H1 (cell line): ENCODE results near the gene ASMTL. TPM values are rescaled to one million over a fixed set of nuclear protein-coding genes. Genes with fewer than 3 reads are reported as not detected.

ENCODE experiments used
- CTCF ChIA-PET: fragments of 300-600 bp; sonication (Branson Sonifier 250); formaldehyde crosslinking; loops from one replicate; lab custom pipeline; 2021; ENCODE audit not compliant: partially characterized antibody; lab: Charles Lee
- POLR2A ChIA-PET: fragments of 300-600 bp; sonication (Branson Sonifier 250); formaldehyde crosslinking; loops from one replicate; lab custom pipeline; 2021; ENCODE audit warnings: inconsistent platforms; ENCODE audit not compliant: partially characterized antibody; lab: Charles Lee
- DNase-seq, 2 experiments: peaks; one replicate each; pipeline versions ENCODE4 v3.0.0 to v3.0.0-alpha.2; 2010 to 2022; ENCODE audit warnings: low spot score in 2 of 2, low read depth in 1 of 2, mixed read lengths in 1 of 2
- FAIRE-seq: peaks from 2 replicates; lab custom pipeline; 2011; peaks lifted over from hg19 to GRCh38; lab: Jason Lieb, UNC
- H2AFZ ChIP-seq: 2 replicates; pipeline ENCODE4 v1.8.1; 2012; ENCODE audit warnings: low read length, inconsistent platforms
- H2AK5ac ChIP-seq: 2 replicates; pipeline ENCODE4 v1.6.1; 2013; ENCODE audit warnings: low read depth, low read length
- H2BK120ac ChIP-seq: replicated peaks from 2 replicates; pipeline ENCODE3; 2013; ENCODE audit warnings: low read depth, low read length, inconsistent platforms
- H2BK12ac ChIP-seq: 2 replicates; pipeline ENCODE4 v1.6.1; 2013; ENCODE audit warnings: low read depth, low read length
- H2BK15ac ChIP-seq: 2 replicates; pipeline ENCODE4 v1.6.1; 2013; ENCODE audit warnings: low read length
- H2BK20ac ChIP-seq: 2 replicates; pipeline ENCODE4 v1.6.1; 2013; ENCODE audit warnings: low read length
- H2BK5ac ChIP-seq: 2 replicates; pipeline ENCODE4 v1.6.1; 2013; ENCODE audit warnings: low read depth, low read length
- H3K14ac ChIP-seq: 2 replicates; pipeline ENCODE4 v1.6.1; 2013; ENCODE audit warnings: inconsistent platforms; ENCODE audit not compliant: insufficient read length
- H3K18ac ChIP-seq: 2 replicates; pipeline ENCODE4 v1.6.1; 2013; ENCODE audit warnings: low read length; ENCODE audit errors: extremely low read depth
- H3K23ac ChIP-seq: 2 replicates; pipeline ENCODE4 v1.6.1; 2013; ENCODE audit warnings: inconsistent platforms; ENCODE audit not compliant: insufficient read length
- H3K23me2 ChIP-seq: 2 replicates; pipeline ENCODE4 v1.6.1; 2013; ENCODE audit warnings: low read depth, low read length
- H3K27ac ChIP-seq: 2 replicates; pipeline ENCODE4 v1.6.1; 2011; ENCODE audit warnings: low read depth, low read length, inconsistent platforms
- H3K27me3 ChIP-seq, 4 experiments: replicated peaks in 1 of 4; 1 replicate in 1 of 4; 2 replicates in 3 of 4; pipeline versions ENCODE4 v1.6.1 to v1.8.1; 2011 to 2013; ENCODE audit warnings: low read length in 3 of 4, mild to moderate bottlenecking in 3 of 4, inconsistent platforms in 2 of 4, mixed read lengths in 2 of 4, moderate library complexity in 1 of 4; ENCODE audit not compliant: control insufficient read depth in 3 of 4, insufficient read depth in 3 of 4; ENCODE audit errors: extremely low read depth in 1 of 4
- H3K36me3 ChIP-seq, 4 experiments: 2 replicates each; pipeline versions ENCODE4 v1.6.1 to v1.8.1; 2011 to 2013; ENCODE audit warnings: mild to moderate bottlenecking in 4 of 4, low read length in 3 of 4, moderate library complexity in 2 of 4, control low read depth in 1 of 4, inconsistent platforms in 1 of 4; ENCODE audit not compliant: insufficient read depth in 4 of 4, control insufficient read depth in 2 of 4
- H3K4ac ChIP-seq: replicated peaks from 2 replicates; pipeline ENCODE3; 2013; ENCODE audit warnings: low read length, low read depth, mixed read lengths, inconsistent platforms; ENCODE audit not compliant: insufficient read length
- H3K4me1 ChIP-seq, 4 experiments: replicated peaks in 1 of 4; 1 replicate in 1 of 4; 2 replicates in 3 of 4; pipeline versions ENCODE4 v1.6.1 to v1.8.1; 2011 to 2013; ENCODE audit warnings: low read length in 3 of 4, inconsistent platforms in 2 of 4, mixed read lengths in 1 of 4; ENCODE audit not compliant: insufficient read depth in 4 of 4, control insufficient read depth in 3 of 4
- H3K4me2 ChIP-seq, 2 experiments: 2 replicates each; pipeline versions ENCODE4 v1.6.1 to v1.8.1; 2011 to 2013; ENCODE audit warnings: low read depth in 2 of 2, low read length in 2 of 2, control low read depth in 1 of 2, inconsistent platforms in 1 of 2, mild to moderate bottlenecking in 1 of 2; ENCODE audit not compliant: insufficient read depth in 1 of 2
- H3K4me3 ChIP-seq, 4 experiments: fragments of 200-600, 300-600 bp in 1 of 4; sonication (generic), shearing (Covaris generic), sonication (Bioruptor Twin) in 1 of 4; 2 replicates each; pipeline versions ENCODE4 v1.5.1 to v1.8.1; 2011 to 2016; ENCODE audit warnings: low read length in 4 of 4, low read depth in 3 of 4, control low read depth in 2 of 4, inconsistent platforms in 2 of 4, mild to moderate bottlenecking in 2 of 4, mixed read lengths in 1 of 4, moderate library complexity in 1 of 4; ENCODE audit not compliant: insufficient read depth in 2 of 4; ENCODE audit errors: extremely low read depth in 1 of 4
- H3K56ac ChIP-seq: replicated peaks from 2 replicates; pipeline ENCODE3; 2013; ENCODE audit warnings: low read depth, mild to moderate bottlenecking, mixed read lengths, low read length, inconsistent platforms; ENCODE audit not compliant: insufficient read length
- H3K79me1 ChIP-seq: 2 replicates; pipeline ENCODE4 v1.6.1; 2013; ENCODE audit warnings: low read depth, low read length, control low read depth
- H3K79me2 ChIP-seq, 2 experiments: 2 replicates each; pipeline versions ENCODE4 v1.6.1 to v1.8.1; 2012 to 2013; ENCODE audit warnings: low read length in 2 of 2, mild to moderate bottlenecking in 2 of 2, inconsistent platforms in 1 of 2; ENCODE audit not compliant: insufficient read depth in 2 of 2, control insufficient read depth in 1 of 2
- H3K9ac ChIP-seq, 4 experiments: replicated peaks in 1 of 4; 1 replicate in 1 of 4; 2 replicates in 3 of 4; pipeline versions ENCODE4 v1.6.1 to v1.8.1; 2011 to 2013; ENCODE audit warnings: low read depth in 3 of 4, low read length in 3 of 4, control low read depth in 2 of 4, mild to moderate bottlenecking in 2 of 4, moderate library complexity in 2 of 4, inconsistent platforms in 1 of 4; ENCODE audit errors: extremely low read depth in 1 of 4
- H3K9me3 ChIP-seq, 2 experiments: 2 replicates each; pipeline versions ENCODE4 v1.6.1 to v1.8.1; 2012 to 2013; ENCODE audit warnings: mild to moderate bottlenecking in 2 of 2, moderate library complexity in 2 of 2, control low read depth in 1 of 2, inconsistent platforms in 1 of 2, low read depth in 1 of 2, low read length in 1 of 2, mixed read lengths in 1 of 2; ENCODE audit not compliant: insufficient read depth in 2 of 2
- H4K20me1 ChIP-seq, 2 experiments: replicated peaks in 1 of 2; 2 replicates each; pipeline versions ENCODE3 to v1.8.1; 2011 to 2013; ENCODE audit warnings: inconsistent platforms in 2 of 2, low read length in 2 of 2, mild to moderate bottlenecking in 1 of 2; ENCODE audit not compliant: insufficient read depth in 2 of 2, control insufficient read depth in 1 of 2
- H4K5ac ChIP-seq: 2 replicates; pipeline ENCODE4 v1.6.1; 2013; ENCODE audit warnings: low read length, low read depth, mixed read lengths, inconsistent platforms; ENCODE audit not compliant: insufficient read length
- H4K8ac ChIP-seq: 2 replicates; pipeline ENCODE4 v1.8.0; 2013; ENCODE audit warnings: mild to moderate bottlenecking, moderate library complexity, low read length, inconsistent platforms; ENCODE audit not compliant: insufficient read depth; ENCODE audit errors: extremely low read depth
- H4K91ac ChIP-seq: replicated peaks from 2 replicates; pipeline ENCODE3; 2013; ENCODE audit warnings: low read length, mixed read lengths, inconsistent platforms; ENCODE audit not compliant: insufficient read length
- JUND ChIP-seq: IDR thresholded peaks from 2 replicates; pipeline ENCODE4 v1.6.1; 2011; ENCODE audit warnings: mild to moderate bottlenecking, improper control_type of control experiment, low read length
- KDM4A ChIP-seq: IDR thresholded peaks from one replicate; pipeline ENCODE4 v1.7.1; 2012; ENCODE audit warnings: low read depth, mild to moderate bottlenecking, moderate library complexity, low read length, inconsistent platforms; ENCODE audit not compliant: severe bottlenecking
- USF2 ChIP-seq: IDR thresholded peaks from 2 replicates; pipeline ENCODE4 v1.6.1; 2011; ENCODE audit warnings: low read length, improper control_type of control experiment
- WGBS, 2 experiments: shearing (Covaris generic) in 1 of 2; methylation state at CpG; one replicate each; pipeline versions ENCODE4 v1.1.6 to v1.1.7; 2013 to 2015; ENCODE audit warnings: low lambda C conversion rate in 2 of 2, mixed read lengths in 2 of 2, inconsistent platforms in 1 of 2, low coverage in 1 of 2, missing lambda C conversion rate in 1 of 2; ENCODE audit not compliant: insufficient replicate concordance in 2 of 2, insufficient coverage in 1 of 2, insufficient read length in 1 of 2; ENCODE audit errors: extremely low coverage in 1 of 2, missing lambda C conversion rate in 1 of 2; 5-methylcytosine and 5-hydroxymethylcytosine counted together
- polyA plus RNA-seq, 7 experiments: library from polyadenylated mRNA; depleted of rRNA in 3 of 7; stranded (reverse) in 5 of 7; unstranded in 2 of 7; fragments of >200 nt in 5 of 7; fragments of 200-250 nt in 2 of 7; gene quantifications; 1 replicate in 5 of 7; 2 replicates in 1 of 7; 4 replicates in 1 of 7; pipeline versions ENCODE4 v1.2.1 to v1.2.3, GENCODE V29; 2011 to 2013; ENCODE audit warnings: missing spikeins in 2 of 7, mixed read lengths in 2 of 7
- total RNA-seq: library from RNA; stranded (reverse); fragmentation: NEBNext Ultra II Directional; extraction: Animal tissue kit (Norgen Biotek cat#: 25700); gene quantifications from 2 replicates; pipeline ENCODE4 v1.2.1, GENCODE V29; 2021

Gene ASMTL
- total and polyA plus RNA-seq, 2 of the 8 experiments (the other 6 are each of a cell fraction or from before 2014, with no cell fraction given) = 75.6 to 81.4 TPM

- no peak overlapping the region for H3K27ac ChIP-seq
Observed at GRCh38 chrX:1466232-1466661, 13.5 kb upstream of the ASMTL start.

More at GRCh38 chrX:1466232-1466661, 13.5 kb upstream of the ASMTL start:
- no peak overlapping the region for H2AFZ ChIP-seq
- no peaks in the 10 kb centered on the region for H3K23me2 ChIP-seq
- no peak overlapping the region for H3K18ac ChIP-seq
- H3K4me3 ChIP-seq = no peak overlapping the region
- no peak overlapping the region for H2BK12ac ChIP-seq
- no peak overlapping the region for H3K9ac ChIP-seq
- ChIA-PET CTCF (no interaction called here), POLR2A (no interaction called here)
- H4K5ac ChIP-seq = no peak overlapping the region
- no peak overlapping the region for H3K56ac ChIP-seq
- WGBS, 2 experiments = 89% methylated on average over 30 of the region's 36 CpGs; no CpG with 5 or more reads in 1 of the 2 experiments
- FAIRE-seq (no peak), DNase-seq (peak in 1 of 2 experiments; percentile 43)
- no peak overlapping the region for H2BK15ac ChIP-seq
- H2BK20ac ChIP-seq = no peak overlapping the region
- no peaks in the 10 kb centered on the region for H3K36me3 ChIP-seq
- H2BK5ac ChIP-seq = 0 out of 2 replicates have a peak overlapping the region, but pooled peaks have one; percentile 32
- no peaks in the 10 kb centered on the region for H3K9me3 ChIP-seq
- no peaks in the 10 kb centered on the region; a peak in 1 of 7 replicates for H3K27me3 ChIP-seq
- no peaks in the 10 kb centered on the region for H4K20me1 ChIP-seq
- H4K91ac ChIP-seq = no peak overlapping the region
- no peak overlapping the region for H3K23ac ChIP-seq
- H2BK120ac ChIP-seq = no peak overlapping the region
- peak overlapping the region in 1 of 2 experiments; percentile 48; a peak in 1 of 4 replicates for H3K4me2 ChIP-seq
- TF ChIP-seq KDM4A (no peak), USF2 (no peak), JUND (no peak)
- no peaks in the 10 kb centered on the region for H3K79me2 ChIP-seq
- no peaks in the 10 kb centered on the region for H3K79me1 ChIP-seq
- no peak overlapping the region; the same call in 1 of the 2 replicates for H4K8ac ChIP-seq
- no peaks in the 10 kb centered on the region for H3K4me1 ChIP-seq
- no peak overlapping the region for H2AK5ac ChIP-seq
- H3K14ac ChIP-seq = no peak overlapping the region
- no peak overlapping the region for H3K4ac ChIP-seq
